Type B pancreatic cell (in vitro differentiated cells): ENCODE data around the gene ACADVL. TPM values are rescaled to one million over a fixed set of nuclear protein-coding genes. Genes with fewer than 3 reads are reported as not detected.

Source experiments
- DNase-seq: peaks from one replicate; pipeline ENCODE4 v3.0.0; 2021; ENCODE audit warnings: mixed read lengths; ENCODE audit not compliant: unreplicated experiment; ENCODE audit errors: extremely low spot score
- H3K27ac Mint-ChIP-seq: 2 replicates; pipeline ENCODE4 v1.8.0; 2021; ENCODE audit warnings: mild to moderate bottlenecking, mixed read lengths
- H3K27me3 Mint-ChIP-seq: 2 replicates; pipeline ENCODE4 v1.8.0; 2021; ENCODE audit warnings: mixed read lengths
- H3K36me3 Mint-ChIP-seq: 2 replicates; pipeline ENCODE4 v1.8.0; 2021; ENCODE audit warnings: mixed read lengths
- H3K4me1 Mint-ChIP-seq: one replicate; pipeline ENCODE4 v1.8.0; 2021; ENCODE audit warnings: mixed read lengths; ENCODE audit not compliant: unreplicated experiment
- H3K4me3 Mint-ChIP-seq: 2 replicates; pipeline ENCODE4 v1.8.0; 2021; ENCODE audit warnings: mild to moderate bottlenecking, mixed read lengths
- H3K9me3 Mint-ChIP-seq: 2 replicates; pipeline ENCODE4 v1.8.0; 2021; ENCODE audit warnings: mixed read lengths
- microRNA-seq: library from miRNA; unstranded; fragments of <30 nt; microRNA quantifications from one replicate; pipeline ENCODE4, GENCODE V29; 2020
- total RNA-seq: library from RNA; stranded (reverse); gene quantifications from 2 replicates; pipeline ENCODE4 v1.2.1, GENCODE V29; 2021; ENCODE audit warnings: low replicate concordance
- TF ChIP-seq, protein P1 (sequence below): fragments of 200-600 bp; sonication (generic); conservative IDR thresholded peaks from 2 replicates; pipeline ENCODE4 v1.5.0; 2021; ENCODE audit warnings: antibody characterized with exemption, mild to moderate bottlenecking

Gene ACADVL
- total RNA-seq, 1 donor from 2014 or later: 617 TPM

DNA sequence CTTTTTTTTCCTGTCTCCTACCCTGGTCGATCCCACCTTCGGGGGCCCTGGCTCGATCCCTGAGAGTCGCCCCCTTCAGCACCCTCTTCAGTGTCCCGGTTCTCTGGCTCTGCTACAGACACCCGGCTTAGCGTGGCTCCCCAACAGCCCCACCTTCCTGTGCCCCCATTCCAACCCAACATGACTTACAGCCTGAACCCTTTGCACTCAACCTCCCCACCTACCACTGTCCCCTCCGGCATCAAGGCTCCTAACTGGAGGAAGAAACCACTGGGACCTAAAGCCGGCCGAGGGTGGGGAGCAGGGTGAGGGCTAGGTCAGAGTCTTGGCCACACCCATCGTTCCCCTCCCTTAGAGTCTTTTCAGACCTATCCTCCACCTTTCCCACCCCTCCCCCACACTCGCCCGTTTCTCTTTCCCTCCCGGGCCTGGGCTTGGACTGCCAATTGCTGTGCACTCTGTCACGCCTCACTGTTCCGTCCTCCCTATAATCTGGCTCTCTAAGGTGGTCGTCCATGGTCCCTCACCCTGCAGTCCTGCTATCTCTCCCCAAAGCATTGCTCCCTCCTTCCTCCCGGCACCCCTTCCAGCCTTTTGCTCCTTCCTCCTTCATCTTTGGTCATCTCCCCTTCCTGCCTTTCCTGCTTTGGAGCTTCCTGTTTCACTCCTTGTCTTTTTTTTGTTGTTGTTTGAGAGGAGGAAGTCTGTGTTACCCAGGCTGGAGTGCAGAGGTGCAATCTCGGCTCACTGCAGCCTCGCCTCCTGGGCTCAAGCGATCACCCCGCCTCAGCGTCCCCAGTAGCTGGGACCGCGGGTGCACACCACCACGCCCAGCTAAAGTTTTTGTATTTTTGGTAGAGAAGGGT, 43.4 kb downstream of the ACADVL start:
- TF ChIP-seq, protein P1, sequence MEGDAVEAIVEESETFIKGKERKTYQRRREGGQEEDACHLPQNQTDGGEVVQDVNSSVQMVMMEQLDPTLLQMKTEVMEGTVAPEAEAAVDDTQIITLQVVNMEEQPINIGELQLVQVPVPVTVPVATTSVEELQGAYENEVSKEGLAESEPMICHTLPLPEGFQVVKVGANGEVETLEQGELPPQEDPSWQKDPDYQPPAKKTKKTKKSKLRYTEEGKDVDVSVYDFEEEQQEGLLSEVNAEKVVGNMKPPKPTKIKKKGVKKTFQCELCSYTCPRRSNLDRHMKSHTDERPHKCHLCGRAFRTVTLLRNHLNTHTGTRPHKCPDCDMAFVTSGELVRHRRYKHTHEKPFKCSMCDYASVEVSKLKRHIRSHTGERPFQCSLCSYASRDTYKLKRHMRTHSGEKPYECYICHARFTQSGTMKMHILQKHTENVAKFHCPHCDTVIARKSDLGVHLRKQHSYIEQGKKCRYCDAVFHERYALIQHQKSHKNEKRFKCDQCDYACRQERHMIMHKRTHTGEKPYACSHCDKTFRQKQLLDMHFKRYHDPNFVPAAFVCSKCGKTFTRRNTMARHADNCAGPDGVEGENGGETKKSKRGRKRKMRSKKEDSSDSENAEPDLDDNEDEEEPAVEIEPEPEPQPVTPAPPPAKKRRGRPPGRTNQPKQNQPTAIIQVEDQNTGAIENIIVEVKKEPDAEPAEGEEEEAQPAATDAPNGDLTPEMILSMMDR: no peak
- no peak for DNase-seq
- H3K27me3 Mint-ChIP-seq: peaks cover 57% of the 10 kb centered on the region
- H3K4me1 Mint-ChIP-seq: peaks cover 6% of the 10 kb centered on the region
- H3K27ac Mint-ChIP-seq: peak overlapping the region; percentile 100
- H3K4me3 Mint-ChIP-seq: peak overlapping the region; percentile 98
- peaks cover 5% of the 10 kb centered on the region for H3K36me3 Mint-ChIP-seq
- H3K9me3 Mint-ChIP-seq: no peaks in the 10 kb centered on the region

DNA sequence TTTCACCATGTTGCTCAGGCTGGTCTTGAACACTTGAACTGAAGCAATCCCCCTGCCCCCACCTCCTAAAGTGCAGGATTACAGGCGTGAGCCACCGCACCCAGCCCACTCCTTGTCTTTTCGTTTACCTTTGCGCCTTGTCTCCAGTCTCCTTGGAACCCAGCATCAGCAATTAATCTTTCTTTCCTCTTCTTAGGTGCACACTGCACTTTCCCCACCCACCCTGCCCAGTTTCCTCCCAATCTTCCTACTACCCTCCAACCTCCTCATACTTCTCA, 44.0 kb downstream of the ACADVL start:
- Mint-ChIP-seq H3K27ac (peak overlapping the region; percentile 100), H3K36me3 (peaks cover 5% of the 10 kb centered on the region), H3K4me1 (peaks cover 6% of the 10 kb centered on the region)

DNA sequence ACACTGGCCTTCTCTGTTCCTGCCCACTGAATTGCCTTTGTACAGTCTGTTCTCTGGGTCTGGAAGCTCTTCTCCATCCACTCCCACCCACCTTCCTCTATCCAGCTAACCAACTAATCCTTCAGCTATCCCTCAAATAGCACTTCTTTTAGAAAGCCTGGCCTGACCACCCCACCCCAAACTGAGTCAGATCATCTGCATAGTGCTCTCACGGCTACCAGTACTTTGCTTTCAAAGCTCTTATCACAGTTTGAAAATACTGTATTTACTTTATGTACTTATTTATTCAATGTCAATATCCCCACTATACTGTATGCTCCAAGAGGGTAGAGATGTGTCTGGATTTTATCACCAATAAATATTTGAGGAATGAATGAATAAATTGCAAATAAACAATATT, 47.0 kb downstream of the ACADVL start:
- no peak for DNase-seq
- TF ChIP-seq, protein P1: no peak
- no peaks in the 10 kb centered on the region for H3K9me3 Mint-ChIP-seq
- H3K27ac Mint-ChIP-seq: peak overlapping the region; percentile 58
- H3K4me1 Mint-ChIP-seq: peaks cover 6% of the 10 kb centered on the region
- peaks cover 51% of the 10 kb centered on the region for H3K27me3 Mint-ChIP-seq
- peak overlapping the region; percentile 16 for H3K4me3 Mint-ChIP-seq
- no peaks in the 10 kb centered on the region for H3K36me3 Mint-ChIP-seq

More for the DNA sequence above, 44.0 kb downstream of the ACADVL start:
- TF ChIP-seq, protein P1: no peak
- H3K27me3 Mint-ChIP-seq: peaks cover 57% of the 10 kb centered on the region
- no peak for DNase-seq
- no peaks in the 10 kb centered on the region for H3K9me3 Mint-ChIP-seq
- H3K4me3 Mint-ChIP-seq: peak overlapping the region; percentile 98

Small RNAs within 50 kb of the gene (microRNA-seq; reads per million reads assigned to microRNA genes)
- gene MIR324: 3,127 reads per million, percentile 89 among the genes with 10 or more reads in this experiment

Other genes with a start within 250 kb of the ACADVL start
- 0.34 and 2.1 TPM in 2 replicates for gene ALOX12, start 223.9 kb upstream of the ACADVL start, total RNA-seq
- gene RNASEK, start 207.3 kb upstream of the ACADVL start, total RNA-seq: 176 and 208 TPM in 2 replicates
- gene BCL6B, start 196.9 kb upstream of the ACADVL start, total RNA-seq: not detected in 2 replicates
- 13.5 and 15.5 TPM in 2 replicates for gene SLC16A13, start 183.9 kb upstream of the ACADVL start, total RNA-seq
- gene SLC16A11, start 175.8 kb upstream of the ACADVL start, total RNA-seq: 3.9 and 10.5 TPM in 2 replicates
- not detected in 2 replicates for gene CLEC10A, start 139.7 kb upstream of the ACADVL start, total RNA-seq
- 0.82 and 1.3 TPM in 2 replicates for gene ASGR2, start 105.1 kb upstream of the ACADVL start, total RNA-seq
- gene ASGR1, start 40.6 kb upstream of the ACADVL start, total RNA-seq: 7.5 and 9.7 TPM in 2 replicates
- gene DLG4, start 102 bp upstream of the ACADVL start, total RNA-seq: 7.8 and 46.1 TPM in 2 replicates
- 62.8 and 93.9 TPM in 2 replicates for gene DVL2, start 14.6 kb downstream of the ACADVL start, total RNA-seq
- gene PHF23, start 19.5 kb downstream of the ACADVL start, total RNA-seq: 42.8 and 61.1 TPM in 2 replicates
- 478 and 570 TPM in 2 replicates for gene GABARAP, start 22.5 kb downstream of the ACADVL start, total RNA-seq
- 138 and 154 TPM in 2 replicates for gene CTDNEP1, start 31.8 kb downstream of the ACADVL start, total RNA-seq
- 43.1 and 55.7 TPM in 2 replicates for gene ELP5, start 32.3 kb downstream of the ACADVL start, total RNA-seq
- 118 and 284 TPM in 2 replicates for gene CLDN7, start 42.5 kb downstream of the ACADVL start, total RNA-seq
- gene SLC2A4, start 61.8 kb downstream of the ACADVL start, total RNA-seq: 1.2 and 4.0 TPM in 2 replicates
- gene YBX2, start 74.7 kb downstream of the ACADVL start, total RNA-seq: 4.5 and 7.0 TPM in 2 replicates
- gene EIF5A, start 87.7 kb downstream of the ACADVL start, total RNA-seq: 454 and 510 TPM in 2 replicates
- 75.0 and 75.4 TPM in 2 replicates for gene GPS2, start 95.4 kb downstream of the ACADVL start, total RNA-seq
- 49.9 and 61.5 TPM in 2 replicates for gene NEURL4, start 109.4 kb downstream of the ACADVL start, total RNA-seq
- gene ACAP1, start 116.6 kb downstream of the ACADVL start, total RNA-seq: 3.2 and 8.3 TPM in 2 replicates
- 9.5 and 15.5 TPM in 2 replicates for gene KCTD11, start 132.2 kb downstream of the ACADVL start, total RNA-seq
- not detected in 2 replicates for gene TMEM95, start 135.2 kb downstream of the ACADVL start, total RNA-seq
- 6.6 and 11.5 TPM in 2 replicates for gene TNK1, start 161.2 kb downstream of the ACADVL start, total RNA-seq
- 39.8 and 55.8 TPM in 2 replicates for gene PLSCR3, start 174.6 kb downstream of the ACADVL start, total RNA-seq
- 89.8 and 90.3 TPM in 2 replicates for gene TMEM256, start 184.2 kb downstream of the ACADVL start, total RNA-seq
- 15.0 and 68.4 TPM in 2 replicates for gene NLGN2, start 187.9 kb downstream of the ACADVL start, total RNA-seq
- gene SPEM1, start 200.4 kb downstream of the ACADVL start, total RNA-seq: 0.31 TPM in 1 of 2 replicates, not detected in the other
- gene SPEM2, start 205.7 kb downstream of the ACADVL start, total RNA-seq: not detected in 2 replicates
- not detected in 2 replicates for gene SPEM3, start 208.9 kb downstream of the ACADVL start, total RNA-seq
- gene TMEM102, start 215.5 kb downstream of the ACADVL start, total RNA-seq: 6.4 and 15.9 TPM in 2 replicates
- gene FGF11, start 219.6 kb downstream of the ACADVL start, total RNA-seq: 21.8 and 76.0 TPM in 2 replicates
- gene CHRNB1, start 225.1 kb downstream of the ACADVL start, total RNA-seq: 16.4 and 51.1 TPM in 2 replicates